ENCODE measurements around the gene BMERB1.
"Not testable (repeated sequence)": the region's sequence is repeated elsewhere in the genome, so short reads cannot be mapped to it uniquely, and the experiment has no call there.

- TF ChIP-seq CTCF (IDR thresholded peaks at IDR 0.05; ENCODE audit: insufficient read depth, low read depth, low read length); EZH2 (IDR thresholded peaks at IDR 0.05; ENCODE audit: insufficient read depth, low read length): not testable (repeated sequence)
Measured at GRCh38 chr16:15442140-15442539, 7.8 kb downstream of the BMERB1 start.

Measured in astrocyte (in vitro differentiated cells and primary cell).